ENCODE results near the gene TBC1D32. TPM values are rescaled to one million over a fixed set of nuclear protein-coding genes. Genes with fewer than 3 reads are reported as not detected.
"Not testable (repeated sequence)": the region's sequence is repeated elsewhere in the genome, so short reads cannot be mapped to it uniquely, and the experiment has no call there.

TBC1D32 gene
- polyA plus RNA-seq, 4 donors, result 12.9 to 22.4 (median 15.5) TPM

DNA sequence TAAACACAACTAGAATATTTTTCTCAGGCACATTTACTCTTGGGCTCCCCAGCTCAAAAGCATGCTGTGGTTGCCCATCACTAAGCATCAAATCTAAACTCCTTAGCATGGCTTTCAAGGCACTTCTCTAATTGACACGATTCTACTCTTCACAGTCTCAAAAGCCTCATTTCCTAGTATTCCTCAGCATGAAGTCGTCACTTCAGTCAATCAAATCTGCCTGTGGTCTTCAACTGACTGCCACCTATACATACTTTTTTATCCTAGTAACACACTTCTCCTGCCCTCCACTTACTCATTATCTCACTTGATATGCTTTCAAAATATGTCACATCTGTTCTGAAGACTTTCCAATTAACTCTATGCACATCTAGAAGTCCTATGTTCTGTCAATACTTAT lies 110.3 kb downstream of the TBC1D32 start:
- DNase-seq (ENCODE audit: low read depth in 4 of 4, low spot score in 2 of 4), result no peak

DNA sequence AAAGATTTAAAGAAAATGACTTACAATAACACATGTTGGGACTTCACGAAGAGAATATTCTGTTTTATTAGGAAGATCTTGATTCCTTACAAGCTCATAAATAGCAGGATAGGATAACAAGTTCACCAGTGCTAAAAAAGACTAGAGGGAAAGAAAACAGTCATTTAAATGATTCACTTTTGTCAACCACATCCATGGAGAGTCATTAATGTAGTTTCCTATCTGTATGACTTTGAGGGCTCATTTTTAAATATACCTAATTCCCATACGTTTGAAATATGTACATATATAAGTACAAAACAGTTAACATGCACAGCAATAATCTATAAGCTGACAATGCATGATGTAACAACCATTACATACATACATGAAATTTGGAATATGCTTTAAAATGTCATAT lies 111.1 kb downstream of the TBC1D32 start:
- no peak for DNase-seq (ENCODE audit: low read depth in 4 of 4, low spot score in 2 of 4)

DNA sequence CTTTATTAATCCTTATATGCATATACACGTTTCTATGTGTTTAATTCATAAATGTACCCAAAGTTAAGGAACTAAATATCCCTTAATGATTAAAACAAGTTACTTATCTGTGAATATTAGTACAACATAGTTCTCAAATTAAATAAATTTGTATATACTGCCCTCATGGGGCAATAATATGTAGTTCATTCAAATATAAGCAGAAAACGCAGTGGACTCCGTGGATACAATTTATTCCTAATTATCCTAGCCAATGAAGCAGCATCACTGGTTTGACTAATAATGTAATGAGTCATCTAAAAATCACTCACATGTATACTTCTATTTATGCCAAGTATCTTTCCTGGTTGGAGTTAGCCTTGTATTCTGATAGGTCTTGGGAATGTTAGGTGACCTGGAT lies 111.6 kb downstream of the TBC1D32 start:
- no peak for DNase-seq (ENCODE audit: low read depth in 4 of 4, low spot score in 2 of 4)

DNA sequence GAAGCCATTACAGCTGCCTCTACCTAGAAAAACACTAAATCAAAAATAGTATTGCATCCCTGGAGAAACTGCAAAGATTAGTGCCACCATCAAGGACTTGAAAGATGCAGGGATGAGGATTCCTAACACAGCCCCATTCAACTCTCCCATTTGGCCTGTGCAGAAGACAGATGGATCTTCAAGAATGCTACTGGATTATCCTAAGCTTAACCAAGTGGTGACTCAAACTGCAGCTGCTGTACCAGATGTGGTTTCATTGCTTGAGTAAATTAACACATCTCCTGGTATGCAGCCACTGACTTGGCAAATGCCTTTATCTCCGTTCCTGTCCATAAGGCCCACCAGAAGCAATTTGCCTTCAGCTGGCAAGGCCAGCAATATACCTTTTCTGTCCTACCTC lies 117.4 kb downstream of the TBC1D32 start:
- no peak for DNase-seq (ENCODE audit: low read depth in 4 of 4, low spot score in 2 of 4)

DNA sequence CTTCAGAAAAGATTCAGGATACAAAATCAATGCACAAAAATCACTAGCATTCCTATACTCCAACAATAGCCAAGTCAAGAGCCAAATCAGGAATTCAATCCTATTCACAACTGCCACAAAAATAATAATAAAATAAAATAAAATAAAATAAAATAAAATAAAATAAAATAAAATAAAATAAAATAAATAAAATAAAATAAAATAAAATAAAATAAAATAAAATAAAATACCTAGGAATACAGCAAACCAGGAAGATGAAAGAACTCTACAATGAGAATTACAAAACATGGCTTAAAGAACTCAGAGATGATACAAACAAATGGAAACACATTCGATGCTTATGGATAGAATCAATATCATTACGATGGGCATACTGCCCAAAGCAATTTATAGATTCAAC lies 120.9 kb downstream of the TBC1D32 start:
- DNase-seq (ENCODE audit: low read depth in 4 of 4, low spot score in 2 of 4), result not testable (repeated sequence)

DNA sequence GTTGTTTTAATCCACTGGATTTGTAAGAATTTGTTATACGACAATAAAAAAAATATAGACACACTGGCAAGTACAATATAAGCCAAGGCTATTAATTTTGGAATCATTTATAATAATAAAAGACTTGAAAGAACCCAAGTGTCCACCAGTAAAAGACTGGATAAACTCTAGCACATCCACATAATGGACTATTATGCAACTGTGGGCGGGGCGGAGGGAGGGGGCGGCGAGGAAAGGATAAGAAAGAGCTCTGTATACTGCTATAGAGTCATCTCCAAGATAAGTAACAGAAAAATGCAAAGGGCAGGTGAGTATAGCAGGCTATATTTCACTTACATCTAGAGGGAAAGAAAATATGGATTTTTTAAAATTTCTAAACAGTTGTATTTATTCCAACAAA lies 123.3 kb downstream of the TBC1D32 start:
- DNase-seq (ENCODE audit: low read depth in 4 of 4, low spot score in 2 of 4), result no peak

DNA sequence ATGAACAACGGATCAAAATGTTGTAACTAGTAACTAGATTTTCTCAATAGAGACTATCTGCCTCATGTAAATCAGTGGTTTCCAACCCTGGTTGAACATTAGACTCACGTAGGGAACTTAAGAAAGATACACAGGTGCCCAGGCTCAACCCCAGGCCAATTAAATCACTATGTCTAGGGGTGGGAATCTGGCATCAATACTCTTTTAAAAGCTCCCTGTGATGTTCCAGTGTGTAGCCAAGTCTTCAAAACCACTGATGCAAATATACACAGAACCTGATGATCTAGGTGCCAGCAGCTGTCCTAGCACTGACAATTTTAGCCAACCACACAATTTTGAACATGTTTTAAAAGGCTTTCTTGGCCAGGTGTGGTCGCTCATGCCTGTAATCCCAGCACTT lies 128.7 kb downstream of the TBC1D32 start:
- DNase-seq (ENCODE audit: low read depth in 4 of 4, low spot score in 2 of 4), result no peak

DNA sequence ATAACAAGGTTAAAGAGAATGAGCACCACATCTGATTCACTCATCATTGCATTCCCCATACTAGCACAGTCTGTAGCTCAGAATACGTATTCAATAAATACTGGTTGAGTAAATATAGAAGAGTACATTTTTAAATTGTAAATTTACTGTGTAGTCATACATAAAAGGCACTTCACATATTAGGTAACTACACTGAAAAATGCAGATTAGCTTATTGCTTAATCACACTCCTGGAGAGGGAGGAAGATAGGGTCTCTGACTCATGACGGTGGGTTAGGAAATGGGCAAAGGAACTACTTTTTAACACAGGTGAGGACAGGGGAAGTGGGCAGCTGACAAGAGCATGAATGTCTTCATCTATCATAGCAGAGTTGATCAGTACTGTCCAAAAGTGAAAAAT lies 133.2 kb downstream of the TBC1D32 start:
- DNase-seq (ENCODE audit: low read depth in 4 of 4, low spot score in 2 of 4), result no peak

DNA sequence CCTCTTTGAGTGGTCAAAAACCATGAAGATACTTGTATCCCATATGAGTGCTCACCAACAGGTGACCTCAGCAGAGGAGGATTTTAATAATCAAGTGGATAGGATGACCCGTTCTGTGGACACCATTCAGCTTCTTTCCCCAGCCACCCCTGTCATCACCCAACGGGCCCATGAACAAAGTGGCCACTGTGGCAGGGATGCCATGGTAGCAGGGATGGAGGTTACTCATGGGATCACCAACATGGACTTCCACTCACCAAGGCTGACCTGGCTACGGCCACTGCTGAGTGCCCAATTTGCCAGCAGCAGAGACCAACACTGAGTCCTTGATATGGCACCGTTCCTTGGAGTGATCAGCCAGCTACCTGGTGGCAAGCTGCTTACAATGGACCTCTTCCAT lies 138.2 kb downstream of the TBC1D32 start:
- DNase-seq (ENCODE audit: low read depth in 4 of 4, low spot score in 2 of 4), result not testable (repeated sequence)

DNA sequence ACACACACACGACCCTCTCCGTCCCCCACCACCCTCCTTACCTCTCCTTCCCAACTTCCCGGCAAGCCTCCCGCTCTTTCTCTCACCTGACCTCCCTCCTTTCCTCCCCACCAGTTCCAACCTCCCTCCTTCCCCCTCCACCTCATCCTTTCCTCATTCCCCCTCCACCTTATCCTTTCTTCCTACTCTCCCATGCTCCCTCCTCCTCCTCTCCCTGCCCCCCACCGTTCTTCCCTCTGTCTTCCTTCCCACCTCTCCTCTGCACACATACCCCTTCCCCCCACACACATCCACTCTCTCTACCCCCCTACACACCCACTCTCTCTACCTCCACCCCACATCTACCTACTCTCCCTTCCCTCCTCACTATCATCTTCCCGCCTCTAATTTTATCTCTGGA lies 144.2 kb downstream of the TBC1D32 start:
- no peak for DNase-seq (ENCODE audit: low read depth in 4 of 4, low spot score in 2 of 4)

DNA sequence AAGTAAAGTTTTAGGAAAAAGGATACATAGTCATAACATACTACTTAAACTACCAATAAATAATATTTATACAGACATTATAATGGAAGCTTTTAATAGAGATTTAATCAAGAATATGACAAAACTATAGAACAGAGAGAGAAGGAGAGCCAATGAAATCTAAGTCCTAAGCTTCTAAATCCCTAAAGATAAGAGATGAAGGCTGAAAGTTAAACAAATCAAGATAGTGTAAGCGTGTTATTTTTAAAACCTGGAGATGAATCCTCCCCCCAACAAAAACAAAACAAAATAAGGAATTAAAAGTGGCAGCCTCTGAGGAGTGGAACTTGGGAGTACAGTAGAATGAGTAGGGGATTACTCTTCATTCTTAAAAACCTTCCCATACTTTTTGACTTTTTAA lies 145.9 kb downstream of the TBC1D32 start:
- DNase-seq (ENCODE audit: low read depth in 4 of 4, low spot score in 2 of 4), result no peak

DNA sequence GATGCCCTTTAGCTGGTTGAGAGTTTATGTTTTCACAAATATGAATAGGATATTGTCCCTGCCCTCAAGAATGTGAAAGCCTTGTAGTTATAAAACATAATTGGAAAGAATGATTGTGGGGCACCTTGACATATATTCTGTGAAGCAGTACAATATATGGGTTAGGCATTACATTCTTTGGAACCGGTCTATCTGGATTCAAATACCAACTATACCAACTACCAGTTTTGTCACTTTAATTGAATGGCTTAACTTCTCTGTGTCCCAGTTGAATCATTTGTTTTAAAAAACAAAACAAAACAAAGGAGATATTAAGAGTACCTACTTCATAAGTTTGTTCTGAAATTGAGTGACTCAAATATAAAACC lies 146.5 kb downstream of the TBC1D32 start:
- no peak for DNase-seq (ENCODE audit: low read depth in 4 of 4, low spot score in 2 of 4)

DNA sequence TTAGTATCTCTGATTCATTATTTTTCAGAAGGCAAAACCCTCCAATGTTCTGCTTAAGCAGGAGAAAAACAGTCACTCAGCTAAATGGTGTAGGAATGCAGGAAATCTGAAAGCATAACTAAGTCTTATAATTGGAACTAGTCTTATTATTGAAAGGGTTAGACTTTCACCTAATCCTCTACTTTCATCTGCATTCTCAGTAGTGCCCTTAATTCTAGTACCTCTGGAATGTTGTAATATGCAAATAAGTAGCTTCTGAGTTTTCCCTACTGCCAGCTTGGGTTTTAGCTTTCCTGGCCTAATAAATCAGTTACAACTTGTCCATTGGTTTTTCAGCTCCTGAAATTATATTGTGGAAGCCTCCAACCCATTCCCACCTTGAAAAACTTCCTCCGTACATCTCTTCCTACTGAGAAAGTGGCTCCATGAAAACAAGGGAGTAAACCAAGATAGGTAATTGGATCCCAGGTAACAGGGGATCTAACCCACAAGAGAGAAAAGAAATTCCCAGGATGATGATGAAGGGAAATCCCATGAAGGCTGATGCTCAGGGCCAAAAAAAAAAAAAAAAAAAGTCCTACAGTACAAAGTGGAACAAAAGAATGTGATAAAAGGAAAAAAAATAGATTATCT lies 147.0 kb downstream of the TBC1D32 start:
- no peak for DNase-seq (ENCODE audit: low read depth in 4 of 4, low spot score in 2 of 4)

DNA sequence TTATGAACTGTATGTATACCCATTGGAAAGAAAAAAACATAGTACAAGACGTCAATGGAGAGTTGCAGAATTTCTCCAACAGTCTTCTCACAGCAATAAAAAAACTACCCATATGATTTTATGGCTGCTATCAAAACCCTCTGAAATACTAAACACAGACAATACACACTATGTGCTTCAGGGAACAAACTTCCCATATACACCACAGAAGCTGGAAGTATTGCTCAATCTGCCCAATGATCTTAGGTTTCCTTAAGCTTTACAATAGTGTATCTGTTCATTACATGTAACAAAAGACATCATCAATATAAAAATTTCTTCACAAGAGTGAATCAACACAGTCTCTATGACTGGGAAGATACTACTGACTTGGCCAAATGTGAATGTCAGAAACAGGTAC lies 150.5 kb downstream of the TBC1D32 start:
- DNase-seq (ENCODE audit: low read depth in 4 of 4, low spot score in 2 of 4), result no peak

DNA sequence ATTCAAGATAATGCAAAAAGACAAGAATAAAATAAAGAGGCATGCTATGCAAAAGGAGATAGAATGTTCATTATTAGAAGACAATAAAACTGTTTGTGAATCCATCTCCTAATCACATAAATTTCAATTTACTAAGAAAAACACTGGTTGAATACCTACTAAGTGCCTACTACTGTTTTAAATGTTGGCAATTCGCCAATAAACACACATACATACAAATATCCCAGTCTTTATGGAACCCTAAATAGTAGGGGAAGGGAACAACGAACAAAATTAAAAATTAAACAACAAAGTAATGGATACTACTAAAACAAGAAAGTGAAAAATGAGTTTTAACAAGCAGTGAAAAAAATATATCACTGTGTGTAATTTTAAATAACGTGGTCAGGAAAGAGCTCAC lies 158.5 kb downstream of the TBC1D32 start:
- DNase-seq (ENCODE audit: low read depth in 4 of 4, low spot score in 2 of 4), result no peak

DNA sequence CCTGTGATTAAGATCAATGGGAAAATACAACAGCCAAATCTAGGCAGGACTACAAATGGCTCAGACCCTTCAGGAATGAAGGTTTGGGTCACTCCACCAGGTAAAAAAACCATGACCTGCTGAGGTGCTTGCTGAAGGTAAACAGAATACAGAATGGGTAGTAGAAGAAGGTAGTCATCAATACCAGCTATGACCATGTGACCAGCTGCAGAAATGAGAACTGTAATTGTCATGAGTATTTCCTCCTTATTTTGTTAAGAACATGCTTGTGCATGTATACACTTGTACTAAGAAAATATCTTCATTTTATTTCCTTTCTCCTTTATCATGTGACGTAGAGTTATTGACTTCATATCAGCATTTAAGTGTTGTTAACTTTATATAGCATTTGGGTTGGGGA lies 161.8 kb downstream of the TBC1D32 start:
- DNase-seq (ENCODE audit: low read depth in 4 of 4, low spot score in 2 of 4), result not testable (repeated sequence)

DNA sequence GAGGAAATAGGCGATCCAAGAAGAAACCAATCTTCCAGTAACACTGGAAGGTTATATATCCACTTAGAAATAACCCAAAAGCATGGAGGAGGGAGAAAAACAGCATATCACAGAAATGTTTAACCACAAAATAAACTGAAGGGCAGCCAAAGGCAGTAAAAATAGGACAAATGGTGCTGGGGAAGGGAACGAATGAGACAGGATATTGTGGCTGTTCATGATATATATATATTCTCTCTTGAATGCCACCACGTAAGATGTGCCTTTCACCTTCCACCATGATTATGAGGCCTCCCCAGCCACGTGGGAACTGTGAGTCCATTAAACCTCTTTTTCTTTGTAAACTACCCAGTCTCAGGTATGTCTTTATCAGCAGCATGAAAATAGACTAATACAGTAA lies 162.4 kb downstream of the TBC1D32 start:
- no peak for DNase-seq (ENCODE audit: low read depth in 4 of 4, low spot score in 2 of 4)

DNA sequence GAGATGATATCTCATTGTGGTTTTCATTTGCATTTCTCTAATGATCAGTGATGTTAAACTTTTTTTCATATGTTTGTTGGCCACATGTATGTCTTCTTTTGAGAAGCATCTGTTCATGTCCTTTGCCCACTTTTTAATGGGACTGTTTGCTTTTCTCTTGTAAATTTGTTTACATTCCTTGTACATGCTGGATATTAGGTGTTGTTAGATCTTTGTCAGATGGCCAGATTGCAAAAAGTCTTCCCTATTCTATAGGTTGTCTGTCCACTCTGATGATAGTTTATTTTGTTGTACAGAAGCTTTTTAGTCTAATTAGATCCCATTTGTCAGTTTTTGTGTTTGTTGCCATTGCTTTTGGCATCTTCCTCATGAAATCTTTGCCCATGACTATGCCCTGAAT lies 172.4 kb downstream of the TBC1D32 start:
- no peak for DNase-seq (ENCODE audit: low read depth in 4 of 4, low spot score in 2 of 4)

DNA sequence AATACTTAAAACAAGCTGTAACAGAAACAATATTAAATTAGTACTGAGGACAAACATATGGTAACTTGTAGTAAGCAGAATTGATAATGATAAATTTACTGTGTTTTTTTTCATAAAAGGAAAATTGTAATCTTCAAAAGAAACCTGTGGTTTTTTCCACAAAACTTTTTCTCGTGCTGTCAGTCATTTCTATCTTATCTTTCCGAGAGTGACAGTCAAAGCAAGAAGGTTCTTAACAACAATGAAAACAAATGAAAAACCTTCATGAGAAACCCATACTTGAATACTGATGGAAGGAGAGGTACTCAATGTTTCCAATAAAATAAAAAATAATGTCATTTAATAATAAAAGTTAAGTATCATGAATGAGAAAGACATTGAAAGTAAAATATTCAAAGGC lies 174.0 kb downstream of the TBC1D32 start:
- no peak for DNase-seq (ENCODE audit: low read depth in 4 of 4, low spot score in 2 of 4)

DNA sequence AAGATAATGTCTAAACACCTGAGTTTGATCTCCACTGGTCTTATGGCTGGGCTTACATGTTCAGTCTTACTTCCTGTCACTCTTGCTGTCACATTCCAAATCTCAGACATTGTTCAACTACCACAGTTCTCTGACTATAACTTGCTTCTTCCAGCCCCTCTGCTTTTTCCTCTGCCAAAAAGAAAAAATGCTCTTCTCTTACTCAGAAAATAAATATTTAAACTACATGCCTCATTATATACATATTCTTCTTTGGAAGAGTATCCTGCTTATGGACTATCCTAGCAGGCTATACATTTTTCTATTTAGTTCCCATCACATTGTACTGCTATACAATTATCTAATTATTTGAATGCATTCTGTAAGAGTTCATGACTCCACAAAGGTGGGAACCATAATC lies 175.4 kb downstream of the TBC1D32 start:
- no peak for DNase-seq (ENCODE audit: low read depth in 4 of 4, low spot score in 2 of 4)

DNA sequence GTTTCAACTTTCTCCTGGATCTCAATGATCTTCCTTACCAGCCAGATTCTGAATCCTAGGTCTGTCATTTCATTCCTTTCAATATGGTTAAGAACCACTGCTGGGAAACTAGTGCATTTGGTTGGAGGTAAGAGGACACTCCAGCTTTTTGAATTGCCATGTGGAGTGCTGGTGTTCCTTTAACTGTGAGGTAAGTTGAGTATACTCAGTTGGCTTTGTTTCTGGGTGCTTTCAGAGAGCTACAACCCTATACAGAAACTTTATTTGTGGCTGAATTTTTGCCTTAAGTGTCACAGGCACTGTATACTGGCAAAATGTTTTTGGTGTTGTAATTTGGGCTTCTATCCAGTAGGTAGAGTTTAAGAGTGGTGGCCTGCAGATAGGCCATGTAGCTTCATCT lies 175.8 kb downstream of the TBC1D32 start:
- DNase-seq (ENCODE audit: low read depth in 4 of 4, low spot score in 2 of 4), result no peak

DNA sequence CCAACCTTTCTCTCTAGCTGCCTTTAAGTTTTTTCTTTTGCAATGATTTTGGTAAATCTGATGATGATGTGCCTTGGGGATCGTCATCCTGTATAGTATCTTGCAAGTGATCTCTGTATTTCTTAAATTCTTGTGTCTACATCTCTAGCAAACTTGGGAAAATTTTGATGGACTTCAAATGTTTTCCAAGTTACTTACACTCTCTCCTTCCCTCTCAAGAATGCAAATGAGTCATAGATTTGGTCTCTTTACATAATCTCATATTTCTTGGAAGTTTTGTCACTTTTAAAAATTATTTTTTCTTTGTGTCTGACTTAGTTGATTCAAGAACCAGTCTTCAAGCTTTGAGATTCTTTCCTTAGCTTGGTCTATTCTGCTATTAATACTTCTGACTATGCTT lies 176.4 kb downstream of the TBC1D32 start:
- no peak for DNase-seq (ENCODE audit: low read depth in 4 of 4, low spot score in 2 of 4)

DNA sequence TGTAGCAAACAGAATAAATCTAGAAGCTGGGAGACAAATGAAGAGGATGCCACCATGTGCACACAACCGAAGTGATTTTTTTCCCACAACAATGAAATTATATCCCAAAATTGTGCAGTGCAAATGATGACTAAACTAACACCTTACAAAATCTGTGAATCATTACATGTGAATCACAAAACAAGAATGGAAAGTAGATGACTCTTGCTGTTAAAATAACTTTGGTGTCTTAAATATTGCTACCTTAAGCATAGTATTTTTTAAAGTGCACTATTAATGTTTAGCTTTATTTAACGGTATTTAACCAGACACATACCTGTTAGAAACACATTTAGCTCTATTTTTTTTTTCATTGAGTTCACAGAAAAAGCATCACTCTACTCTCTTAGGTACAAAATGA lies 190.8 kb downstream of the TBC1D32 start:
- no peak for DNase-seq (ENCODE audit: low read depth in 4 of 4, low spot score in 2 of 4)

Measured in left renal cortex interstitium (tissue), 4 donors.